NAMALWA (cell line): Measurements from ENCODE around the gene ATP5F1D.

Experiments
- DNase-seq: peaks from one replicate; pipeline ENCODE4 v3.0.0-alpha.2; 2015; ENCODE audit warnings: low spot score

ATP5F1D gene

GRCh38 chr19:1270854-1271527 lies 29.4 kb downstream of the ATP5F1D start:
- no peak for DNase-seq

GRCh38 chr19:1271528-1272422 lies 30.2 kb downstream of the ATP5F1D start:
- DNase-seq, result no peak

- DNase-seq, result no peak
Observed at GRCh38 chr19:1272423-1273262, 31.1 kb downstream of the ATP5F1D start.

- DNase-seq, result no peak
Observed at GRCh38 chr19:1273263-1274041, 31.9 kb downstream of the ATP5F1D start.

GRCh38 chr19:1274081-1274851 lies 32.7 kb downstream of the ATP5F1D start:
- DNase-seq, result no peak

GRCh38 chr19:1274852-1275259 lies 33.3 kb downstream of the ATP5F1D start:
- no peak for DNase-seq

GRCh38 chr19:1275260-1275975 lies 33.9 kb downstream of the ATP5F1D start, which contains the start of gene FAM174C:
FAM174C (plus strand) TSS chr19:1275530; CDS start chr19:1275550, 20 bp downstream.
- DNase-seq, result peak; percentile 98

GRCh38 chr19:1275976-1276627 lies 34.6 kb downstream of the ATP5F1D start:
- DNase-seq, result no peak

GRCh38 chr19:1276628-1277022 lies 35.1 kb downstream of the ATP5F1D start:
- peak; percentile 70 for DNase-seq

GRCh38 chr19:1277061-1277460 lies 35.5 kb downstream of the ATP5F1D start:
- DNase-seq, result no peak

- no peak for DNase-seq
Observed at GRCh38 chr19:1278074-1278473, 36.5 kb downstream of the ATP5F1D start.

GRCh38 chr19:1278713-1279660 lies 37.4 kb downstream of the ATP5F1D start:
- no peak for DNase-seq

- peak; percentile 87 for DNase-seq
Observed at GRCh38 chr19:1279782-1280341, 38.3 kb downstream of the ATP5F1D start.

GRCh38 chr19:1280636-1281568 lies 39.4 kb downstream of the ATP5F1D start:
- DNase-seq, result no peak

- DNase-seq, result no peak
Observed at GRCh38 chr19:1281569-1282287, 40.2 kb downstream of the ATP5F1D start.

GRCh38 chr19:1282588-1283206 lies 41.1 kb downstream of the ATP5F1D start:
- peak; percentile 47 for DNase-seq
